Measurements from ENCODE around the gene VAT1L.

- TF ChIP-seq CTCF (IDR thresholded peaks at IDR 0.05) (no peak), POLR2AphosphoS5 (IDR thresholded peaks at IDR 0.05) (no peak), POLR2A (IDR thresholded peaks at IDR 0.05) (no peak)
These were observed 155.4 kb downstream of the VAT1L start for GRCh38 chr16:77943801-77944200.

Measured in stomach (tissue), 4 donors.